GM23338 (cell line): ENCODE measurements around the gene GUCA2B.

Experiments used
- CREB1 ChIP-seq: fragments of 250-450 bp; sonication (Bioruptor Pico); IDR thresholded peaks from 2 replicates; pipeline ENCODE4 v1.5.0; 2020; ENCODE audit warnings: low read depth, mild to moderate bottlenecking, moderate library complexity
- CTCF ChIP-seq, 2 experiments: fragments of 200-600 bp in 1 of 2; sonication (generic) in 1 of 2; conservative IDR thresholded peaks; 2 replicates each; pipeline versions ENCODE4 v1.5.1 to v1.6.1; 2016 to 2017; ENCODE audit warnings: antibody characterized with exemption in 2 of 2, low read depth in 2 of 2, mild to moderate bottlenecking in 2 of 2, moderate library complexity in 1 of 2
- ETS1 ChIP-seq: IDR thresholded peaks from 2 replicates; pipeline ENCODE4 v1.6.1; 2016; ENCODE audit warnings: antibody characterized with exemption
- EZH2 ChIP-seq: fragments of 200-600 bp; sonication (generic); IDR thresholded peaks from one replicate; pipeline ENCODE4 v1.8.0; 2017; ENCODE audit warnings: antibody characterized with exemption, mild to moderate bottlenecking, low read depth; ENCODE audit not compliant: unreplicated experiment
- EZH2phosphoT487 ChIP-seq: fragments of 200-600 bp; sonication (generic); IDR thresholded peaks from one replicate; pipeline ENCODE4 v1.8.1; 2018; ENCODE audit warnings: antibody characterized with exemption; ENCODE audit not compliant: unreplicated experiment
- JUNB ChIP-seq: IDR thresholded peaks from one replicate; pipeline ENCODE4 v1.6.1; 2016; ENCODE audit warnings: antibody characterized with exemption; ENCODE audit not compliant: unreplicated experiment
- NANOG ChIP-seq: IDR thresholded peaks from 2 replicates; pipeline ENCODE4 v1.6.1; 2016; ENCODE audit warnings: antibody characterized with exemption, borderline replicate concordance
- POLR2AphosphoS5 ChIP-seq: IDR thresholded peaks from 2 replicates; pipeline ENCODE4 v1.6.1; 2016; ENCODE audit warnings: antibody characterized with exemption, low read depth
- STAT1 ChIP-seq: IDR thresholded peaks from one replicate; pipeline ENCODE4 v1.6.1; 2016; ENCODE audit warnings: antibody characterized with exemption; ENCODE audit not compliant: unreplicated experiment
- ZNF114 ChIP-seq: fragments of 250-450 bp; sonication (Bioruptor Pico); IDR thresholded peaks from 2 replicates; pipeline ENCODE4 v1.5.0; 2020; ENCODE audit warnings: mild to moderate bottlenecking, moderate library complexity
- ZNF331 ChIP-seq: fragments of 250-450 bp; sonication (Bioruptor Pico); IDR thresholded peaks from 2 replicates; pipeline ENCODE4 v1.5.0; 2020; ENCODE audit warnings: low read depth, mild to moderate bottlenecking, moderate library complexity
- ZNF462 ChIP-seq: fragments of 250-450 bp; sonication (Bioruptor Pico); IDR thresholded peaks from 2 replicates; pipeline ENCODE4 v1.5.0; 2020; ENCODE audit warnings: mild to moderate bottlenecking, moderate library complexity
- TF ChIP-seq, protein P1 (sequence below): IDR thresholded peaks from one replicate; pipeline ENCODE4 v1.6.1; 2018; ENCODE audit warnings: antibody characterized with exemption; ENCODE audit not compliant: unreplicated experiment

- TF ChIP-seq EZH2 (no peak), POLR2AphosphoS5 (no peak), CTCF (conservative IDR thresholded peaks at IDR 0.05; ENCODE audit: low read depth in 2 of 2) (no peak), EZH2phosphoT487 (no peak), STAT1 (no peak), CREB1 (no peak), ZNF462 (CRISPR knock-in tag) (no peak), NANOG (no peak), JUNB (no peak), ETS1 (no peak), ZNF114 (CRISPR knock-in tag) (no peak), ZNF331 (CRISPR knock-in tag) (no peak)
- TF ChIP-seq, protein P1, sequence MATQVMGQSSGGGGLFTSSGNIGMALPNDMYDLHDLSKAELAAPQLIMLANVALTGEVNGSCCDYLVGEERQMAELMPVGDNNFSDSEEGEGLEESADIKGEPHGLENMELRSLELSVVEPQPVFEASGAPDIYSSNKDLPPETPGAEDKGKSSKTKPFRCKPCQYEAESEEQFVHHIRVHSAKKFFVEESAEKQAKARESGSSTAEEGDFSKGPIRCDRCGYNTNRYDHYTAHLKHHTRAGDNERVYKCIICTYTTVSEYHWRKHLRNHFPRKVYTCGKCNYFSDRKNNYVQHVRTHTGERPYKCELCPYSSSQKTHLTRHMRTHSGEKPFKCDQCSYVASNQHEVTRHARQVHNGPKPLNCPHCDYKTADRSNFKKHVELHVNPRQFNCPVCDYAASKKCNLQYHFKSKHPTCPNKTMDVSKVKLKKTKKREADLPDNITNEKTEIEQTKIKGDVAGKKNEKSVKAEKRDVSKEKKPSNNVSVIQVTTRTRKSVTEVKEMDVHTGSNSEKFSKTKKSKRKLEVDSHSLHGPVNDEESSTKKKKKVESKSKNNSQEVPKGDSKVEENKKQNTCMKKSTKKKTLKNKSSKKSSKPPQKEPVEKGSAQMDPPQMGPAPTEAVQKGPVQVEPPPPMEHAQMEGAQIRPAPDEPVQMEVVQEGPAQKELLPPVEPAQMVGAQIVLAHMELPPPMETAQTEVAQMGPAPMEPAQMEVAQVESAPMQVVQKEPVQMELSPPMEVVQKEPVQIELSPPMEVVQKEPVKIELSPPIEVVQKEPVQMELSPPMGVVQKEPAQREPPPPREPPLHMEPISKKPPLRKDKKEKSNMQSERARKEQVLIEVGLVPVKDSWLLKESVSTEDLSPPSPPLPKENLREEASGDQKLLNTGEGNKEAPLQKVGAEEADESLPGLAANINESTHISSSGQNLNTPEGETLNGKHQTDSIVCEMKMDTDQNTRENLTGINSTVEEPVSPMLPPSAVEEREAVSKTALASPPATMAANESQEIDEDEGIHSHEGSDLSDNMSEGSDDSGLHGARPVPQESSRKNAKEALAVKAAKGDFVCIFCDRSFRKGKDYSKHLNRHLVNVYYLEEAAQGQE = no peak
Measured at GRCh38 chr1:42152907-42153600, at the start of gene GUCA2B.
